Hepatocyte (in vitro differentiated cells): ENCODE data around the gene SLC4A8. TPM values are rescaled to one million over a fixed set of nuclear protein-coding genes. Genes with fewer than 3 reads are reported as not detected.

Experiments
- DNase-seq: peaks from one replicate; pipeline ENCODE4 v3.0.0-alpha.2; 2016; ENCODE audit warnings: low spot score
- H2AFZ ChIP-seq: fragments of 200-600 bp; sonication (generic); 2 replicates; pipeline ENCODE4 v1.6.0; 2016; ENCODE audit warnings: antibody characterized with exemption, mild to moderate bottlenecking
- H3K27ac ChIP-seq: fragments of 200-600 bp; sonication (generic); 2 replicates; pipeline ENCODE4 v1.5.1; 2016; ENCODE audit warnings: mild to moderate bottlenecking
- H3K27me3 ChIP-seq: fragments of 200-600 bp; sonication (generic); 2 replicates; pipeline ENCODE4 v1.6.1; 2016
- H3K36me3 ChIP-seq: fragments of 200-600 bp; sonication (generic); replicated peaks from 2 replicates; pipeline ENCODE4 v1.5.1; 2016; ENCODE audit warnings: low read depth; ENCODE audit not compliant: insufficient read depth
- H3K4me1 ChIP-seq: fragments of 200-600 bp; sonication (generic); 2 replicates; pipeline ENCODE4 v1.5.1; 2016; ENCODE audit warnings: mild to moderate bottlenecking, moderate library complexity; ENCODE audit not compliant: insufficient read depth
- H3K4me2 ChIP-seq: fragments of 200-600 bp; sonication (generic); 2 replicates; pipeline ENCODE4 v1.6.0; 2016
- H3K4me3 ChIP-seq: fragments of 200-600 bp; sonication (generic); 2 replicates; pipeline ENCODE4 v1.5.1; 2016; ENCODE audit warnings: mild to moderate bottlenecking
- H3K79me2 ChIP-seq: fragments of 200-600 bp; sonication (generic); 2 replicates; pipeline ENCODE4 v1.6.0; 2017; ENCODE audit warnings: mild to moderate bottlenecking
- H3K9me2 ChIP-seq: fragments of 200-600 bp; sonication (generic); replicated peaks from 2 replicates; pipeline ENCODE4 v1.6.0; 2017; ENCODE audit warnings: mild to moderate bottlenecking; ENCODE audit not compliant: insufficient read depth
- H3K9me3 ChIP-seq: fragments of 200-600 bp; sonication (generic); 2 replicates; pipeline ENCODE4 v1.5.1; 2016; ENCODE audit warnings: low read depth, mild to moderate bottlenecking
- H4K20me1 ChIP-seq: fragments of 200-600 bp; sonication (generic); 2 replicates; pipeline ENCODE4 v1.6.0; 2016; ENCODE audit warnings: mild to moderate bottlenecking; ENCODE audit not compliant: insufficient read depth, poor library complexity, severe bottlenecking
- CTCF ChIP-seq: fragments of 200-600 bp; sonication (generic); IDR thresholded peaks from 2 replicates; pipeline ENCODE4 v1.5.1; 2016; ENCODE audit warnings: antibody characterized with exemption, mild to moderate bottlenecking; ENCODE audit not compliant: poor library complexity
- EZH2 ChIP-seq: fragments of 200-600 bp; sonication (generic); IDR thresholded peaks from 2 replicates; pipeline ENCODE4 v1.6.1; 2016; ENCODE audit warnings: antibody characterized with exemption, mild to moderate bottlenecking, borderline replicate concordance
- EZH2phosphoT487 ChIP-seq: fragments of 200-600 bp; sonication (generic); IDR thresholded peaks from one replicate; pipeline ENCODE4 v1.6.1; 2018; ENCODE audit warnings: antibody characterized with exemption, mild to moderate bottlenecking, low read depth, moderate library complexity; ENCODE audit not compliant: unreplicated experiment, severe bottlenecking
- WGBS: methylation state at CpG from one replicate; pipeline ENCODE4 v1.1.6; 2016; ENCODE audit warnings: low lambda C conversion rate; ENCODE audit errors: missing lambda C conversion rate; 5-methylcytosine and 5-hydroxymethylcytosine counted together
- polyA plus RNA-seq: library from polyadenylated mRNA; unstranded; fragments of >200 nt; fragmentation: Nextera tagmentation; extraction: Ambion mirVana; gene quantifications from 2 replicates; pipeline ENCODE4 v1.2.1, GENCODE V29; 2016
- total RNA-seq: library from RNA; depleted of rRNA; stranded (reverse); fragments of >200 nt; gene quantifications from 2 replicates; pipeline ENCODE4 v1.2.3, GENCODE V29; 2014

Gene SLC4A8
- total and polyA plus RNA-seq, 2 experiments from 2014 or later, result 14.9 to 18.0 TPM

- Histone ChIP-seq H4K20me1 (no peaks in the 10 kb centered on the region), H3K9me2 (no peaks in the 10 kb centered on the region), H3K4me3 (no peak overlapping the region), H3K9me3 (no peaks in the 10 kb centered on the region), H2AFZ (no peak overlapping the region), H3K27ac (no peak overlapping the region), H3K79me2 (no peaks in the 10 kb centered on the region), H3K4me1 (no peaks in the 10 kb centered on the region), H3K27me3 (no peaks in the 10 kb centered on the region), H3K36me3 (no peaks in the 10 kb centered on the region), H3K4me2 (no peak overlapping the region)
- WGBS, result 47% methylated on average over 4 of the region's 4 CpGs
- no peak for TF ChIP-seq CTCF
- peak; percentile 44 for DNase-seq
Measured at GRCh38 chr12:51430196-51430895, 5.7 kb downstream of the SLC4A8 start.

DNA sequence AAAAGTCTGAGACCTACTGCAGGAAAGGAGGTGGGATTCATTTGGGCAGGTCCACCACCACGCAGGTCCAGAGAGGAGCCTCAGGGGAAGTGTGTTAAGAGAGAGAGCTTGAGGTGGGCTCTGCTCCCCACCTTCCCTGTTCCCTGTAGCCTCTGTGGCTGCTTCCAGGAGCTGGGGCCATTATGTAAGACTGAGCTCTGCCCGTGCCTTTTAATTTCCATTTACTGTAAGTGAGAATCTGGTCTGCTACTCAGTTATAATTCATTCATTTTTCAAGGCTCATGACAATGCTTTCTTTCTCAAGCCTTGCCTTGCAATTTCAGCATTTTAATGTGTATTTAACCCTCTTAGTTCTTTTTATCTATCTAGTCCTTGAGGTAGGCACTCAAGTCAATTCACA is 8.3 kb downstream of the SLC4A8 start:
- DNase-seq, result no peak

GRCh38 chr12:51434305-51434704 is 9.7 kb downstream of the SLC4A8 start:
- Histone ChIP-seq H3K27ac (no peak overlapping the region), H3K36me3 (no peaks in the 10 kb centered on the region), H4K20me1 (no peaks in the 10 kb centered on the region), H3K79me2 (no peaks in the 10 kb centered on the region), H3K27me3 (no peaks in the 10 kb centered on the region), H3K4me2 (no peak overlapping the region), H3K9me3 (no peaks in the 10 kb centered on the region), H2AFZ (no peak overlapping the region), H3K9me2 (no peaks in the 10 kb centered on the region), H3K4me1 (no peaks in the 10 kb centered on the region), H3K4me3 (no peak overlapping the region)
- TF ChIP-seq CTCF (no peak), EZH2 (no peak), EZH2phosphoT487 (no peak)
- 77% methylated on average over 1 of the region's 1 CpG for WGBS
- no peak for DNase-seq

More for the DNA sequence above, 8.3 kb downstream of the SLC4A8 start:
- no peak for TF ChIP-seq CTCF
- Histone ChIP-seq H3K9me3 (no peaks in the 10 kb centered on the region), H3K79me2 (no peaks in the 10 kb centered on the region), H3K9me2 (no peaks in the 10 kb centered on the region), H3K4me1 (no peaks in the 10 kb centered on the region), H4K20me1 (no peaks in the 10 kb centered on the region), H3K27me3 (no peaks in the 10 kb centered on the region), H3K4me3 (no peak overlapping the region), H3K36me3 (no peaks in the 10 kb centered on the region), H2AFZ (no peak overlapping the region), H3K27ac (no peak overlapping the region), H3K4me2 (no peak overlapping the region)
- 78% methylated on average over 2 of the region's 2 CpGs for WGBS

DNA sequence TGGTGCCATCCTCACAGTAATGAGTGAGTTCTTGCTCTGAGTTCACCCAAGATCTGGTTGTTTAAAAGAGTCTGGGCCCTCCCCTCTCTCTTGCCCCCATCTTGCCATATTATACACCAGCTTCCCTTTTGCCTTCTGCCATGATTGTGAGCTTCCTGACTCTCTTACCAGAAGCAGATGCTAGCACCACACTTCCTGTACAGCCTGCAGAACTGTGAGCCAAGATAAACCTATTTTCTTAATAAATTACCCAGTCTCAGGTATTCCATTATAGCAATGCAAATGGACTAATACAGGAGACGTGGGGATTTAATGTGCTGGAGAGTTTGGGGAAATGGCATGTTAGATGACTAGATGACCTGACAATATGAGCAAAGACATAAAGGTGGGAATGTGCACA is 12.8 kb downstream of the SLC4A8 start:
- H3K27ac ChIP-seq, result no peak overlapping the region
- no peak for DNase-seq
- H3K4me1 ChIP-seq, result no peaks in the 10 kb centered on the region
- H4K20me1 ChIP-seq, result no peaks in the 10 kb centered on the region
- TF ChIP-seq CTCF (no peak), EZH2phosphoT487 (no peak), EZH2 (no peak)
- no peak overlapping the region for H3K4me3 ChIP-seq
- H3K4me2 ChIP-seq, result no peak overlapping the region
- no peaks in the 10 kb centered on the region for H3K27me3 ChIP-seq
- 81% methylated on average over 1 of the region's 1 CpG for WGBS
- H3K9me3 ChIP-seq, result no peaks in the 10 kb centered on the region
- no peaks in the 10 kb centered on the region for H3K36me3 ChIP-seq
- H2AFZ ChIP-seq, result no peak overlapping the region
- H3K9me2 ChIP-seq, result no peaks in the 10 kb centered on the region
- no peaks in the 10 kb centered on the region for H3K79me2 ChIP-seq
